ENCODE measurements around the gene LSG1.

The LSG1 gene

DNA sequence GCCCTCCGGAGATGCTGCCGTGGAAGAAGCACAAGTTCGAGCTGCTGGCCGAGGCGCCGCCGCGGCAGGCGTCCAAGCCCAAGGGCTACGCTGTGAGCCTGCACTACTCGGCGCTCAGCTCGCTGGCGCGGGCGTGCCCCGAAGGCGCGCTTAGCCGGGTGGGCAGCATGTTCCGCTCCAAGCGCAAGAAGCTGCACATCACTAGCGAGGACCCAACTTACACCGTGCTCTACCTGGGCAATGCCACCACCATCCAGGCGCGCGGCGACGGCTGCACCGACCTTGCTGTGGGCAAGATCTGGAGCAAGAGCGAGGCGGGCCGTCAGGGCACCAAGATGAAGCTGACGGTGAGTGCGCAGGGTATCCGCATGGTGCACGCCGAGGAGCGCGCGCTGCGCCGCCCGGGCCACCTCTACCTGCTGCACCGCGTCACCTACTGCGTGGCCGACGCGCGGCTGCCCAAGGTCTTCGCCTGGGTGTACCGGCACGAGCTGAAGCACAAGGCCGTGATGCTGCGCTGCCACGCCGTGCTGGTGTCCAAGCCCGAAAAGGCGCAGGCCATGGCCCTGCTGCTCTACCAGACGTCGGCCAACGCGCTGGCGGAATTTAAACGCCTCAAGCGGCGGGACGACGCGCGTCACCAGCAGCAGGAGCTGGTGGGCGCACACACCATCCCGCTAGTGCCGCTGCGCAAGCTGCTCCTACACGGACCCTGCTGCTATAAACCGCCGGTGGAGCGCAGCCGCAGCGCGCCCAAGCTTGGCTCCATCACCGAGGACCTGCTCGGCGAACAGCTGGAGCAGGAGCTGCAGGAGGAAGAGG, 15.0 kb upstream of the LSG1 start:
- peak; percentile 53 for DNase-seq (ENCODE audit: low read depth)

DNA sequence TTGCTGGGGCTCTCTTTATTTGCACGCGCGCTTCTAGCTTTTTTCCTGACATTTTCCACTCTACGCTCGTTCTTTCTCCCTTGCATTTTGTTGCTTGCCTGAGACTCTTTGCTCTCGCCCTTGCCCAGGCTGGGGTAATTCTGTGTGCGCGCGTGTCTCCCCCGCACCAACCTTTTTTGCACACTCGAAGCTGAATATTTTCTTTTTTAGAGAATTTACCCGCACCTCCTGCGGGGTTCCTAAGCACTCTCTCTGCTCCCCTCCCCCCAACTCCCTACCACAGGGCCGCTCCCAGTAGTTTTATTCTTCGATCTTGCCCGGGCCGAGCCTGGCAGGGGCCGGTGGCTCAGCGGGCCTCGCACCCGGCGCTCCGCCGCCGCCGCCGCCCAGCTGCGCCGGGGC, 14.4 kb upstream of the LSG1 start:
- DNase-seq (ENCODE audit: low read depth) = no peak

DNA sequence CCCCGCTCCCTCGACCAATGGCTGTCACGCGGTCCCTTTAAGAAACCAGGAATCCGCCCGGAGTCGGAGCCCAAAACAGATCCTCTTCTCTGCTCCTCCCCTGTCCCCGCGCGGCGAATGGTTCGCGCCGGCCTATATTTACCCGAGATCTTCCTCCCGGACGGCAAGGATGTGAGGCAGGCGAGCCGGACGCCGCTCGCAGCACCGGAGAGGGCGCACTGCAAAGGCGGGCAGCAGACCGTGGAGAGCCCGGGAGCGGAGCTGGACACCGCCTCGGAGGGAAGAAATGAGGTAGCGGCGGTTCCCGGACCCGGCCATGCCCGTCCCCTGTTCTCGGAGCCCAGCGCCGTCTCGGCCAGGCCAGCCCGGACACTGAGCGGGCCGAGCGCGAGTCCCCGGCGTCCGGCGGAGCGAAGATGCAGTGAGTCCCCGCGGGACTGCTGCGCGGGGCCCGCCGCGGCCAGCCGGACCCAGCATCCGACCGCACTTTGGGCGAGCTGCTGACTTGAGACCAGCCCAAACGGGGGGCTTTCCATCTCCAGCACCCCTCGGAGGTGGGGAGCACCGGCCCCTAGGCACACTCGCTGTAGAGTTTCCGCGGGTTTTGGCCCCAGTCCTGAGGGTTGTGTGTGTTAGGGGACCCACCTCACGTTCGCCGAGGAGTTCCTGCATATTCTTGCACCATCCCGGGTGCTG, 13.9 kb upstream of the LSG1 start, which contains the start of gene FAM43A:
Gene FAM43A (plus strand): TSS at position 166 of the 696 bp plus-strand sequence. CDS start 944 bp downstream, outside the sequence.
- peak; percentile 98 for DNase-seq (ENCODE audit: low read depth)

DNA sequence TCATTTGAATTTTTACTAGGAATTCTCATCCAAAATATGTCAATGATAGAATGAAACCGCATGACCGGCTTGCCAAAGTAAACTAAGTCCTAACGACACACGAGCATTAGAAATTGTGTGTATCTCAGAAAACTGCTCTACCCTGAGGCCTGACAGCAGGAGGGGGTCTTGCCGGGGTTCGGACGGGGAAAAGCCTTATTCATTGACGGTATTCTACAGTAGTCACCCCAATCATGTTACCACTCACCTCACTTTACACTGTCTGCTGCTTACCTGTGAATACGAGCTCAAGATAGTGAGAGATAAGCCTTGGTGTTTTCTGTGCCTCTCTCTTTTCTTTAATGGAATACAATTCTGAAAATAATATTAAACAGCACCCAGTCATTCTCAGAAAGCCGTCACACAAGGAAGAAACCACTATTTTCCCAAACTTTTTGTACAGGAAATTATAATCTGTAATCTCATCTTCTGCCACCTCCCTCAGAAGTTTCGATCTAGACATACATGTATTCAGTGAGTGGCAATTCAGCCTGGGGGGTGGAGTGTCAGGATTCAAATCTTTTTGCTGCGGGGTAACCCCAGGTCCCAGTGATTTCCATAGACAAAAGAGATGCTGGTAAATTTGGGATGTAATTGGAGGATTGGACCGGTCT, 13.2 kb upstream of the LSG1 start:
- DNase-seq (ENCODE audit: low read depth) = no peak

DNA sequence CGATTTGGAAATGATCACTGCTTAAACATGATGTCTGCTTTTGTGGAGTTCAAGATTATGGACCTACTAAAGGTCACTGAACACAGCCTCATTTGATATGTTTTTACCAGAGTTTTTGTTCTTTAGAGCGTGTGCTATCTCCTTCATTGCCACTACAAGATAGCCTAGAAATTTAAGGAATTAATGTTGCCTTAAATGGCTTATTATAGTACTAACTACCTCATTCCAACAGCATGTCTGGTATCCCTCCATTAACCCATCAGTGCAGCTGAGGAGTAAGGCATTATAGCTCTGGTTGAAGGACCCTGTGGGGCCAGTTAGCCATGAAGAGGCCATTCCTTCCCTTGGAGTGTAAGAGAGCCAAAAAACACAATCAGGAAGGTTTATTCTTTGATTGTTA, 11.4 kb upstream of the LSG1 start:
- DNase-seq (ENCODE audit: low read depth) = no peak

DNA sequence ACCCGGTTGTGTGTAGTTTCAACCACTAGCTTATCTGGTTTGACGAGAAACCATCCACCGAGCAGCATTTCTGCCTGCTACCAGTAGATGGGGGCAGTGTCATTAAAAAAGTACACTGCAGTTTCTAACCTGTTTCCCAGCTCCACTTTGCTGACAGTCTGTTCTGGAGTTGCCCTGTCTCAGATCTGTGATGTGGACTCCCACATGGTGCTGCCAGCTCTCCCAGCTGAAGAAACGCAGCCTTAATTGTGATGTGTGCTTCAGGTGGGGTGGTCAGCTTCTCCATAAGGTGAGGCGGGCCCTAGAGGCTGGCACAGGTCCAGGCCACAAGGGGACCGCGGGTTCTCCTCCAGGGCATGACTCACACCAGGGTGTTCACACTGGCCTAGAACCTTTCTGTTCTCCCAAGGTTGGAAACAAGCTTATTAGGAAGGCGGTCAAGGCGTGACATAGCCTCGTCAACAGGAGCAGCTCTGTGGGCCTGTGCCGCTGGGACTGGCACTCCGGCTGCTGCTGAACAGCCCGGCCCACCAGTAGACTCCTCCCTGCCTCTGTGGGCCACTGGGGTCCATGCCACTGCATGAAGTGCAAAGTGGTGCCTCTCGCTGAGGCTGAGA, 10.8 kb upstream of the LSG1 start:
- DNase-seq (ENCODE audit: low read depth) = peak; percentile 76

DNA sequence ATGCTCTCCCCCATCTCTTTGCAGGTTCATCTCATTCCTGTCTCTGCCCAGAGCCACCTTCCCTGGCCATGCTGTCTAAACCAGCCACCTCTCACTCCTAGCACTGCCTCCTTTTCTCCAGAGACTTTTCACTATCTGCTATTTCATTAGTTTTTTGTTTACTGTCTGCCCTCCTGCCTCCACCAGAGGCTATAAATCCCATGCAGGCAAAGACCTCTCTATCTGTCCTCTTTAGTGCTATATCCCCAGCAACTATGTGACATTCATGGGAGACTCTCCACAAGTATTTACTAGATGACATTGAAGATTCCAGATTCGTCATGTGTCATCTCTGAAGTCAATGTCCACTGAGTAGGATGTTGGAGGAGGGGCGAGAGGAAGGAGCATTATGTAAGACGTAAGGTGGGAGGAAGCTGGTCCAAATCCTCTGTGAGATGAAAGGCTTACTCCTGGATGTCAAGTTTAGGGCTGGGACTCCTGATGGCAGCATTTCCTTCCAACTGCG, 10.2 kb upstream of the LSG1 start:
- no peak for DNase-seq (ENCODE audit: low read depth)

DNA sequence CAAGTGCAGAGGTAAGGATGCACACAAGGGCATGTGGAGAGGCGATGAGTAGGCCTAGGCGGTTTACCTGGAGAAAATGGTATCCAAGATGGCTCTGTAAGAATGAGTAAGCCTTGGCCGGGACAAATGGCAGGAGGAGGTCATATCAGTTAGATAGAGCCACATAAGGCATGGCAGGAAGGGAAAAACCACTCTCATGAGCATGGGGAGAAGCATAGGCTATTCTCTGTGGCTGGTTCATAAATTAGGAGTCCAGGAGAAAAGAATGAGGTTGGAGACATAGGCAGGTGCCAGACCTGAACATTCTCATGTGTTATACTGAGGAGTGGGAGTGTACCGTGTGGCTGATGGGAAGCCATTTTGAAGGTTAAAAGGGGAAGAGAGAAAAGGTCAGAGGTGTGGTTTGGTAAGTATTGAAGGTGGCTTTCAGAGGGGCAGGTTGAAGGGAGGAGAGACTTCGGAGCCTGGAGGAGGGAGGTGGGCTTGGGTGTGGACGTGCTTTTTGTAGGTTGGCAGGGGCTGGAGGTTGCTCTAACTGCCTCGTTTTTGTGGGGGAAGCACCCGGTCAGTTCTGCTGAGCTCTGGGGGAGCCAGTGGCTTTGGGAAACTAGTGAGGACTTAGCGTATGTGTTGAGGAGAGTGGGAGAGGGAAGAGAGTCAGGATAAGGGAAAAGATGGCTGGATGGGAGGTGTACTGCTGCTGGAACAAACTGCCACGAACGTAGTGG, 9.1 kb upstream of the LSG1 start:
- no peak for DNase-seq (ENCODE audit: low read depth)

DNA sequence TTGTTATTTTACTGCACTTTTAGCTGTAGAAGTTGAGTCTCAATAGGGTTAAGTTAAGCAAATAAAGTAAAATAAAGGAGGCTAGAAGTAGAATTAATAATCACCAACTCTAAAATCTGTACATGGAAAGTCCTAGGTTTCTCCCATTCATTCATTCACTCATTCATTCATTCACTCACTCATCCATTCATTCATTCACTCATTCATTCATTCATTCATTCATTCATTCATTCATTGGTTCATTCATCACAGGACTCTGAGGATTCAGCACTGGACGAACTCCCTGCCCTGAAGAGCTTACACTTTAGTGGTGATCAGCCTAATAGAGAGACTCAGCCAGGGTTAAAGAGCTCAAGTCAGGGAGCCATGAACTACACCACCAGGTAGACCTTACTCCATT, 4.5 kb upstream of the LSG1 start:
- no peak for DNase-seq (ENCODE audit: low read depth)

DNA sequence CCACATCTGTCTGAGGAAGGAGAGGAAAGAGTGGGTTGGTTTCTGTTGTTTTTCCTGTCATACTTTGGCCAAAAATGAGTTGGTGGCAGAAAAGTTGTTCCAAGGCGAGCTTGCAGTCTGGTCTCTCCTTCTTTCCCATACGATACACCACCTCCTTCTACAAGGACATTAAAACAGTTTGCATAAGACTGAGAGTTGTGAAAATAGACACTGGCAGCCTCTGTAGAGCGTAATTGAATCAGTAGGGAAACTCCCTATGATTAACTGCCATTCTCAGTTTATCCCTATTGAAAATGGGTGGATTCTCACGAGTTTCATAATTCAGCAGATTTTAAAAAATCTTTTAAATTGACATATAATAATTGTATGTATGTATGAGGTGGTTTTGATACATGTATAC, 3.7 kb upstream of the LSG1 start:
- DNase-seq (ENCODE audit: low read depth) = no peak

DNA sequence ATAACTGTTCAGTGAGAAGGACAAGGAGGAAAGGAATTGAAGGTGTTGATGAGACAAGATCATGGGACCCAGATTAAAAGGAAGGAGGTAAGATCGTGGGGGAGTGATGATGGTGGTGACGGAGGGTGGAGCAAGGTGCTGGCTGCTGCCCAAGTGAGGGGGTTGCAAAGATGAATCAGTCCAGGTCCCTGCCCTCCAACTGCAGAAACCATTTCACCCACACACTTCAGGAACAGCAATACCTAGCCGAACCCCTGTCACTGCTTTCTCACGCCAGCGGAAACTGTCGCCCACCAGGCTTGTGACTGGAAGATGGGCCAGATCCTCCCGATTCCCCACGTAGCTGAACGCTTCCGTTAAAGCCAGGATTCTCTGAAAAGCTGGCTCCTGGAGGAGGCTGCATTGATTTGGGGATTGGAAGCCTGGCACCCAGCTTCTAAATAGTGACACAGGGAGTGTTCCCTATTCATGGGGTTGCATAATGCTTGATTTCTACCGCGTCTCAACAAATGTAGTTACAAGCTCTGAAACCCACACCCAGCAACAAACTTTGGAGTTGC, 3.2 kb upstream of the LSG1 start:
- DNase-seq (ENCODE audit: low read depth) = no peak

DNA sequence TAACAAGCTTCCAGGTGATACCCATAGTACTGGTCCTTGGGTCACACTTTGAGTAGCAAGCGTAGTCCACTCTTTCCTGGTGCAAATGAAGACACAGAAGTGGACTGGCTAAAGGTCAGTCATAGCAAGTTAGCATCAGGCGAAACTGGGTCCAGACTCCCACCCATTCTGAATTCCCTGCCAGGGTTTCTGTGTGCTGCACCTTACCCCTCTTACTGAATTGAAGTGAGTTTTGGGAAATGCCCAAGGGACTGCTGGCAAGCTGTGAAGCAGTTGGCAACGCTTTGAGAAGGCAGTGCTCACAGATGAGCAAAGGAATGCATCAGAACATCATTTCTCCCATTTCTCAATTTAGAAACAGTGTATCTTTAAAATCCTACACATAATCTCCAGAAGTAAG, 1.8 kb upstream of the LSG1 start:
- peak; percentile 54 for DNase-seq (ENCODE audit: low read depth)

DNA sequence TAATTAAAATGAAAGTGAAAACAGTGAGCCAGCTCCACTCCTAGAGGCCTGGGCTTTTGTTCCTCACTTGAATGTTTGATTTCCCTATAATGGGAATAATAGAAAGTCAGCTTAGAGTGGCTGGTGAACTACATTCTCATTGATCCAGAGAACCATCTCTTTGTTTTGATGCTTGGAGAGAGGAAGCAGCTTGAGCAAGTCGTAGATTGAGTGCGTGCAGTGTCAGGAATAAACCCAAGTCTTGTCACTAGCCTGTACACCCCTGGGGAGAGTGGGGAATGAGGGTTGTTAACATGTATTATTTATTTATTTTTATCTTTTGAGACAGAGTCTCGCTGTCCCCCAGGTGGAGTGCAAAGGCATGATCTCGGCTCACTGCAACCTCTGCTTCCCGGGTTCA, 885 bp upstream of the LSG1 start:
- no peak for DNase-seq (ENCODE audit: low read depth)

DNA sequence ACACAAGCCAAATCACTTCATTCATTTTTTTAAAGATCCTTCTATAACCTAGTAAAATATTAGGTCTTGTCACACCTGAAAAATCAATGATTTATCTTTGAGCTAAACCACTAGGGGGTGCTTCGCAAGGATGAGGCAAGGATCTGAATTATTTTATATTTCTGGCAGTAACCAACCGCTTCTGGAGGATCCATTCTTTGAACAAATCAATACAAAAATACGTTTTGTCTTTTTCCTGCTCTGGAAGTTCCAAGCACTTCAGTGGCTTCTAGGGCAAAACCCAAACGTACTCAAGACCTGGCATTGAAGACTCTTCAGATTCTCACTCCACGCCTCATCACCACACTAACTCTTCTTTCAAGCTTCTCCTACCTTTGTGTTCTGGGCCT, 486 bp downstream of the LSG1 start:
- peak; percentile 41 for DNase-seq (ENCODE audit: low read depth)

DNA sequence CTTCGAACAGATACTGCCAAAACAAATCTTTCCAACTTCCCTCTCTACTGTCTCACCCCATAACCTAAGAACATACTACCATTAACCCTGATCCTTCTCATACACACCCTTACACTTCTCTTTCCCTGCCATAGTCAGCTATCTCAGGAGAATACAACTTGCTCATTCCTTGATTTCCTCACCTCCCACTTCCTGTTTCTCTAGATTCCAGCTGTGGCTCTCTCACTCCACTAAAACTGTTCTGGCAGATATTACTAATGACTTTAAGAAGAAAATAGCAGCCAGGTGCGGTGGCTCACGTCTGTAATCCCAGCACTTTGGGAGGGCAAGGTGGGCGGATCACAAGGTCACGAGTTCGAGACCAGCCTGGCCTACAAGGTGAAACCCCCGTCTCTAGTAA, 4.6 kb downstream of the LSG1 start:
- no peak for DNase-seq (ENCODE audit: low read depth)

DNA sequence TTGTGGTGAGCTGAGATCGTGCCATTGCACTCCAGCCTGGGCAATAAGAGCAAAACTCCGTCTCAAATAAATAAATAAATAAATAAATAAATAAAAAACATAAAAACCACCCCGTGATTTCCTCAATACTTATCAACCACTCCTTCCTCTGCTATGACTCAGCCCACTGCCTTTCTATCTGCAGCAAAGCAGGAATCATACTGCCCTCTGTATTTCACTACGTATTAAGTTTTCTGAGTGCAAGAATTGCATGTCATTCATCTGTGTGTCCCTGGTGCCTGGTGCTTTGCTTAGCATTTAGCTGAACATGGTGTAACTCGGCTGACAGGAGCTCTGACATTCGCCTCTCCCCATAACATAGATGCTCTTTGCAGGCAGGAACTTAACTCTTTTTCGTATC, 7.1 kb downstream of the LSG1 start:
- DNase-seq (ENCODE audit: low read depth) = no peak

DNA sequence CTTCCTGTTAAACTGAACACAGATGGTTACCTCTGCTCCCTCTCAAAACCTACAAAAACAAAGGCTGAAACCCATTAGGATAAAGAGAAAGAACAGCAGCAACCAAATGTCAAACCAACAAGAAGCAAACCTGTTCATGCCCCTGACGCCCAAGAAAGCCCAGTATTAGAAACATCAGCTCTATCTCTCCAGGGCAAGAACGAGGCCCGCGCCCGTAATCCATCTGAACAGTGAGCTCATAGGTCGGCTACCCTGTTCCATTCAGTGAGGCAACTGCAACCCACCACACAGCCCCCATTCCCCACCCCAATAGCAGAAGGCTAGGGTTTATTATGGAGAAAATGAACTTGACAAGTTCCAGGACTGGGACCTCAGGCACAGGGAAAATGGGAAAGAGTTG, 10.0 kb downstream of the LSG1 start:
- DNase-seq (ENCODE audit: low read depth) = no peak

DNA sequence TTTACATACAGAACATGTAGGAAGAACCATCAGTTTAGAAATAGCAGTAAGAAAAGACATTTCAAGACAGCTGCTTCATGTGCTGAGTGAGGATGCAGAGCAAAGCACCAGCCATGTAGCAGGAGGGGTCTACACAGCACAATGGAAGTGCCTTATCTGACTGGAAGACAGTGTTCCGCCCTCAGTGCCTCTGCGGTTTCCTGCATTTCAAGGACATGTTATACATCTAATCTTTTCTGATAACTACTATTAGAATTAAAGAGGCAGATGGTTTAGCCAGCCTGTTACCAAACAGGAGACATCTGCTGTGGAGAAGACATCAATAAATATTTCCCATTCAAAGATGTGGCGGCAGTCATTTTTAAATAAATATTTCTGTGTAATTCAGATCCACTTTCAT, 10.6 kb downstream of the LSG1 start:
- DNase-seq (ENCODE audit: low read depth) = no peak

DNA sequence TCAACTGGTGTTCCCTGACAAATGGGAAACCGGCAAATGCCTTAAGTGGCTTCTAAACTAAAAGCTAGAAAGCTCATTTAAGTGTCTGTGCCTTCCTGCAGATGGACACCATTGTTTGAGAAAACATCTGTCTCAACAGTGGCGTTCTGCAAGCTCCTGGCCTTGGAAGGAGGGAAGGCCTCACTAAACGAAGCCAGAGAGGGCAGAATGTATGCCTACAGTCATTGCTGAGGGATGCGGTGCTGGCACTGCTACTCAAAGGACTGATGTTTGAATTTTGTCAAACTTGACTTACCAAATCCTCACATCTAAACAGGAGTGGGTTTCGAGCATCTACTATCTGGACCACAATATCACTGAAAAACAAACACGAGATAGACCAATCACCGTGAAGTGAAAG, 12.2 kb downstream of the LSG1 start:
- DNase-seq (ENCODE audit: low read depth) = no peak

DNA sequence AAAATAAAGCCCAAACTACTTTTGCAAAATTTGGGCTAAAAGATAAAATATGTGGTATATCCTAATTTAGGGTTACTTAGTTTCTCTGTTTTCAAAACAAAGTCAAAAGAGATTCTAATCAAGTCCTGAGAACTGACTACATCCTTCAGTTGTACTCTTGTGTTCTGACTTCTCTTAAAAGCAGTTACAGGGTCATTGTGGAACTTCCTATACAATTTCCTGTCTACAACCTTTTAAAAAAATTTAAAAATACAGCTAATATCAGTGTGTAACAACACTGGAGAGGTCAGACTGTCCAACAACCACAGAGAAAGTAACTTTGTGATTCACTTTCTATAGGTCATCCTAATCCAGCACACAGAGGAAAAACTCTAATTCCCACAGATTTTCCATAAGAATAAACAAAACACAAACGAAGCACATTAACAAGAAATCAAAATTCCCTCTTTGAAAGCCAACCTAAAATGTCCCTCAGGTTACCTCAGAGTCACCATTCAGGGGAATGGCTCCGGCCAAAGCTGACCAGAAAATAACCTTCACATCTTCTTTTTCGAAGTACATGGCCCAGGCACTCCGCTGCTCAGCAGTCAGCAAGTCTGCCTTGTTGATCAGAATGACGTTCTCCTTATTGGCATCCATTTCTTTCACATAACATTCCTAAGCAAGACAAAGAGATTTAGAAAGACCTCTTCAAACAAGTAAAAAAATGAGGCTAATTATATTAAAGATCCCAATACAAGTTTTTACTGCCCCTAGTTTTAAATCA, 13.3 kb downstream of the LSG1 start:
- DNase-seq (ENCODE audit: low read depth) = no peak

DNA sequence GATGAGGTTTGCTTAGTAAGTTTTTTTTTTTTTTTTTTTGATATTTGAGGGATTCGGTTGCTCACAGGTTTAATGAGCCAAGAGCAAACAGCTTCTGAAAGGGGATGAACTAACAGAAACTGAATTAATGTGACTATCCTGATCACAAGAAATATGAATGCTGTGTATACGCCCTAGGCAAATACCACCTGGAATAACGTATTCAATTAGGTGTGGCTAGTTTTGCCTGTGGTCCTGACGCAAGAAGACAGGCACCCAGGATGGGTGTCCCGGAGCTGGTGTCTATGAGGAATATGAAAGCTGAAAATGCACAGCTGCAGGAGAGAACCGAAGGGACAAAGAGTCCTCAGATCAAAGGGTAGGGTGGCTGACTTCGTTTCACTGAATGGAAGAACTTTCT, 14.6 kb downstream of the LSG1 start:
- no peak for DNase-seq (ENCODE audit: low read depth)

Data from fibroblast of gingiva (primary cell).